ENCODE data around the gene CDK2.
"Not testable (repeated sequence)": the region's sequence is repeated elsewhere in the genome, so short reads cannot be mapped to it uniquely, and the experiment has no call there.

The CDK2 gene

GRCh38 chr12:55966408-55967281, at the start of gene CDK2:
Gene CDK2 (plus strand): TSS chr12:55966830. CDS start chr12:55967009, 179 bp downstream.
- DNase-seq: peak; percentile 93 to 98

- DNase-seq: not testable (repeated sequence)
Measured at GRCh38 chr12:55919032-55919431, 47.6 kb upstream of the CDK2 start.

DNA sequence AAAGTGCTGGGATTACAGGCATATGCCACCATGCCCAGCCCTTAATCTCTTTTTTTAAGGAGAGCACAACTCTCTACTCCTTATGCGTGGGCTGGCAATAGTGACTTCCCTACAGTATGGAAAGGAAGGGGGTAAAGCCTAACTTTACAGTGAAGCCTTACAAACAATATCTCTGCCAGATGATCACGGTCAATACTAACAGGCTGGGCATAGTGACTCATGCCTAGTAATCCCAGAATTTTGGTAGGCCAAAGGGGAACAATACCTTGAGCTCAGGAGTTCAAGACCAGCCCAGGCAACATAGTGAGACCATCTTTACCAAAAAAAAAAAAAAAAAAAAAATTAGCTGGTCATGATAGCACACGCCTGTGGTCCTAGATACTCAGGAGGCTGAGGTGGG, 44.5 kb upstream of the CDK2 start:
- DNase-seq: no peak

GRCh38 chr12:55923648-55924047, 43.0 kb upstream of the CDK2 start:
- DNase-seq: not testable (repeated sequence)

DNA sequence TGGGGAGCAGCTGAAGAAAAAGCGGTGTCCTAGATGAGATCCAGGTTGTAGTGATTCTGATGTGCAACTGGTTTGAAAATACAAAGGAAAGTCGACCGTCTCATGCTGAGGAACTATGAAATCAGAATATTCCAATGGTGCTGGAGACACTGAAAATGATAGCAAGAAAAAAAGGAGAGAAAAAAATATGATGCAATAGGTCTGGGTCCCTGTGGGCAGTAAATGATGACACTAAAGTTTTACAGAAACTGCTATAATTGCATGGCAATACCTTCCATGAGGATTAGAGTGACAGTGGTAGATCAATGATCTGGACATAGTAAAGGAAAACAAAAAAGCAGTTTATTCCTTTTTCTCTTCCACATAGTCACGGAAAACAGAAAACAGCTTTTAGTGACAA, 41.3 kb upstream of the CDK2 start:
- no peak for DNase-seq

DNA sequence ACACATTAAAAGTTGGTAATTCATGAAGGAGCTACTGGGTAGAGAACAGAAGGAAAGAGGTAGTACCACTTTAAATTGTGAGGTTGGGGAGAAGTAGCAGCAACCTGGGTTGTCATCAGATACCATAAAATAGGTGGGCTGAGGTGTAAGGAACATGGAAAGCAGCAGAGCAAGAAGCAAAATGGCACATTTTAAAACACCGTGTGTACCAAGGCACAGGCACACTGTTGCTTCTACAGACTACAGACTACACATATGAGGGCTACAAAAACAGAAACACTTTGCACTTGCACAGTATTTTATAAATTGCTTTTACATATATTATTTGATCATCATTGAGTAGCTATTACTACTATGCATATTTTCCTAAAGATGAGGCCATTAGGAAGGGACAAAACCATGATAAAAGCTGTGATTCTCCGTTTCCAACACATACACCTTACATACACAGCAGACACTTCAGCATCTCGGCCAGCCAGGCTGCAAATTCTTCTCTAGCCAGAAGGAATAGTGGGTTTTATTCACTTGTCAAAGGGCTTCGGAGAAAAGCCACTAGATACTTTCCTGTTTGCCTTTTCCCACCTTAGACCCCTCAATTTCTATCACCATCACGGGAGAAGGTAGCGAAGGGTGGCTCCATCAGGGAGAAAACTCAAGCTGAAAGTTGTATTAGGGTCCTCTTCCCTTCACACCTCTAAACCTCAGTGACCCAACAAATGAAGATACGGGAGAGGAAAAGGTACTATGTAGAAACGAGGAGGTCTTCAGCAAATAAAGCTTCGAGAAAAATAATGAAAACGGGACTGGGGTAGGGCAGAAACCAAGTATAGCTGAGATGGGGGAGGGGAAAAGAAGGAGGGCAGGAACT, 40.5 kb upstream of the CDK2 start:
- no peak for DNase-seq

DNA sequence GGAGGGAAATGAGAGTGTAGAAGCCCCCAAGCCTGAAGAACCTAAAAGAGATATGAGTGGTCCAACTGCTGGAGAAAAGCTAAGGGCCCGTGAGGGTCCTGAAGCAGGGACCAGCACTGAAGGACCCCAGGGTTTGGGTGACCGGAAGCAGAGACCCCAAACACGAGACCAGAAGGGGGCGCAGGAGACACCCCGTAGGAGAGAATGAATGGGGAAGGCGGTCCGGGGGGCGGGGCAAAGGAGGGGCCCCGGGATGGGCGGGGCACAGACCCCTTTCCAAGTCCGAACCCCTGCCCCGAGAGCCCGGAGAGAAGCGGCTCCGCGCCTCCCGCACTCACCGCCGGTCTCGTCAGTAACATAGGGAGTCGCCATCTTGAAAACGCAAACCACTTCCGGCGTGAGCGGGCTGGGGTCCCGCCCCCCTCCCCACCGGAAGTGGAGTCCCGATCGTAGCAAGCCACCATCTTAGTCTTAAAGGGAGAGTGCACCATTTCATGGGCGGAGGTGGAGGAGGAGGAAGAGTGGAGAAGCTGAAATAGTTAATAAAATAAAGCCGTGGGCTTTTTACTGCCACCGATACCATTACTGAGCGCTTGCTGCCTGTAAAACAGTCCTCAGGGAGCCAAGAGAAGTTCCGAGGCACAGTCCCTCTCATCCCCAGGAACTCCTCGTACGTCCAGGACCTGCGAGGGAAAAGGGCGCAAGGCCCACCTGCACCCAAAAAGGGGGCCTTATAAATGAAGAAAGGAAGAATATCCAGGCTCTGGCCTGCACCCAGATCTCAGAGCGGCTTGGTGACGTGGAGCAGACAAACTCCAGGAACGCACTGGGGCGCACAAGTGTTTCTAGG, 39.7 kb upstream of the CDK2 start:
- peak; percentile 92 for DNase-seq

DNA sequence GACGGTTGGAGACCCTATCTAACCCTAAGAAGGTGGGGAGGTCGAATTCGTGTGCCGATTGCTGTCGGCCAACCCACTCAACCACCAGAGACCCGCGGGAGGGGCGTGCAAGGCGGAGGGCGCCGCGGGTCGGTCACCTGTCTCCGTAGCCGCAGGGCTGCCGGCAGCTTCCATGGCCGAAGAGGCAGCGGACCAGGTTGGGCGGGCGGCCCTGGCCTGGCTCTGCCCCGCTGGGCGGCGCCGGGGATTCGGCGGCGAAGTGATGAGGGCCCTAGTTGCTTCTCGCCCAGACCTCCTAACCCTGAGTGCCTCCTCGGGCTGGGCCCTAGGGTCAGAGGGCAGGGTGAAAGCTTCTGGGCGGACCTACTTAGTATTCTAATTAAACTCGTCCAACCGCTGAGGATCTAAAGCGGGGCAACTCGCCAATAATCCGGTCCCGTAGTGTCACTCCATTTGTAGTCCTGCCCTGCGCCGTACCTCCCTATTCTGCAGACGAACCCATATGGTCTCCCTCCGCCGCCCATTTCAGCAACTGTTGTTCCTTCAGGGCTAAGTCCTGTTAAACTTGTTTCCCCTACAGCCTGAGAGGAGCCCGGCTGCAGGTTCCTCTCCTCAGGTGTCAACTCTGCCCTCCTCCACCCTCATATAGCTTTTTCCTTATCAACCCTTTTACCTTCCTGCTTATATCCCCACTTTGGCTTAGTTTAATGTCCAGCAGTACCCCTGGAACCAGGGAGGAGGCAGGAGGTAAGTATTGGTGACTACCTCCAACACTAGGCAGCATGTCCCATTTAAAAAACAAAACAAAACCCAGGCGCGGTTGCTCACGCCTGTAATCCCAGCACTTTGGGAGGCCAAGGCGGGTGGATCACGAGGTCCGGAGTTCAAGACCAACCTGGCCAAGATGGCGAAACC, 38.8 kb upstream of the CDK2 start, which contains the start of gene PYM1:
Gene PYM1, minus strand, starts transcription at position 307 of the 915 bp plus-strand sequence. Its CDS starts 133 bp downstream, at position 174.
- peak; percentile 73 to 74 for DNase-seq

GRCh38 chr12:55929306-55929791, 37.3 kb upstream of the CDK2 start:
- peak; percentile 82 to 83 for DNase-seq

DNA sequence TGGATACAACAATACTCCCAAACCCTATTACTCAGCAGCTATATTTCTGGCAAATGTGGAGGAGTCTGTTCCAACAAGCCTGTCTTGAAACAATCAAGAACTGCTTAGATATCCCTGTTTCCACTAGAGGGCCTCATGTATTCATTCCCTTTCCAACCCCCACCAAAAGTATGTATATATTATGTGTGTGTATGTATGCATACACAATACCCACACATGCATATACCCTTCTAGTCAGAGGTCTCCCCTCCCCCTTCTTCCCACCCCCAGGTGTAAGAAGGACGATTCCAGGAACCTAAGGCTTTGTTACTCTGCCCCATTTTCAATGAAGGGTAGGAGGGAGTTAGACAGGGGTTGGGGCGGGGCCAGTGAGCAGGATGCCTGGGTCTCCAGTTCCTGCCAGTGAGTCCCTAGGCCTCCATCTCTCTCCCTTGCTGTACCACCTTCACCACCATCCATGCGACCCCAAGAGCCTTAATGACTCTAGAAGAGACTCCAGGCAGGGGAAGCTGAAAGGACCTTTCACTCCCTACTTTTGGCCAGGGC, 35.8 kb upstream of the CDK2 start, which contains the start of gene DGKA:
Gene DGKA, plus strand, starts transcription at position 392 of the 546 bp plus-strand sequence. CDS start 5,342 bp downstream, outside the sequence.
- peak; percentile 82 to 85 for DNase-seq

GRCh38 chr12:55931317-55931779, 35.3 kb upstream of the CDK2 start:
- DNase-seq: no peak

DNA sequence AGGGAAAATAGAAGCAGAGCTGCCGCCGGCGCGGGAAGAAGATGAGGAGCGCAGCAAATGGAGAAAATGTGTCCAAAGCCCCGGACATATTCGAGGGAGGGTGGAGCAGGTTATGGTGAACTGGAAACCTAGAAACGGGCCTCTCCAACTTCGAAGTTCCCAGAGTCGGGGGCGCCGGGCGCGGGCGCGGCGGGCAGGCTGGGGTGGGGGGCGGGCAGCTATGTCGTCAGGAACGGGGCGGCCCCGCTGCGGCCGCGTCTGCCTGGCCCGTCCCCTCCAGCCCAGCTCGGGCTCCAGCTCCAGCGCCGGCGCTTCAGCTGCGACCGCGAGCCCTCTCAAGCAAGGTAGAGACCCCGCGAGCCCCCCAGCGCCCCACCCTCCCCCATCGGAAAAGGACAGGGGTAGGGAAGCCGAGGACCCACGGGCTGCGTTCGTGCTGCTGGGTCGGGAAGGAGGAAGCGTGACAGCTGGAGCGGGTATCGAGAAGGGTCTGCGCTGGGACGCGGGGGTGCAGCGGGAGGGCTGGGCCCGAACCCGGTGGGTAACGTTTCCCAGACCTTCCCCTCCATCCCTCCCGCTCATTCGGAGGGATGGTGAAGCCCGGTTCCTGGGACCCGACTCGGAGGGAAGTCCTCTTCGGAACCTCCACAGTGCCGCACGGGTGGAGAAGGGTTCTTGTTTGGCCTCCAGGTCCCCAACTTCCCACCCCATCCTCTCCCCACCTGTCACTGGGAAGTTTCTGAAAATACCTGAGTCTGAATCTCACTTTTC, 34.7 kb upstream of the CDK2 start:
- DNase-seq: peak; percentile 41 to 51

DNA sequence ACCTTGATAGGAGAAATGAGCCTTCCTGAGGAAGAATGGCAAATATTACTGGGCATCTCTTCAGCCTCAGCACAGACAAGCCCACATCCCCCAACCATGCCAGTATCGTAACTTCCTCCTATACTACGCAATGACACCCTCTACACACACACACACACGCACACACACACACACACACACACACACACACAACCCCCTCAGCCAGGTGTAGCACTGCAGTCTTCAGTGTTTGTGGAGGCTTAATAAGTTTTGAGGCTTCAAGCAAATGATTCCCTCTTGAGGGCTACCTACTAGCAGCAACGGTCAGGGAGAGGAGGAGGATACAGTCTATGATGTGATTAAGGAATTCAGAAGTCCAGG, 34.1 kb upstream of the CDK2 start:
- DNase-seq: peak; percentile 51 to 57

DNA sequence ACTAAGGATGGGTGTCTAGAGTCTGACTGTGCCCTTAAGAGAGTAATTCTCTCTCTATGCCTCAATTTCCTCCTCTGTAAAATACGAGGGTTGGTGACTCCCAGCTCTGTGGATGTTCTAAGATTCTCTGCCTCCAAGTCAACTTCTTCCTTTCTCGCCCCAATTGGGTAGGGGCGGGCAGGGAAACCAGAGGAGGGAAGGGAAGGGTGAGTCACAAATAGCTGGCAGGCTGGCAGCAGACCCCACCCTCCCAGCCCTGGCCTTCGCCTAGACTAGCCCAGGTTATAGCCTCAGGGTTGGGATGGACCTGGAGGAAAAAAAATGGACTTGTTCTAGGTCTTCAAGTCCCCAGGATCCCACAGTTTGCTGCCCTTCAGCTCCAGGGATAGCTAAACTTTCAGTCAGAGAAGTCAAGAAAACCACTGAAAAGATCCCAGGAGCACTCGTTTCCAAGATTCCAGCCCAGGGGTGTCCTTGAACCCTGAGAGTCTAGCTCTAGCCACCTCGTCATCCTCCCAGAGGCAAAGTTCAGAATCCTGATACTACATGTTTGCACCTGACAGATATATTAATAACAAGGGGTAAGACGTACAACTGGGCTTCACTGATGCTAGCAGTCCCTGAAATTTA, 33.3 kb upstream of the CDK2 start:
- no peak for DNase-seq

GRCh38 chr12:55933799-55934742, 32.6 kb upstream of the CDK2 start:
- DNase-seq: no peak

- no peak for DNase-seq
Measured at GRCh38 chr12:55934773-55935172, 31.9 kb upstream of the CDK2 start.

DNA sequence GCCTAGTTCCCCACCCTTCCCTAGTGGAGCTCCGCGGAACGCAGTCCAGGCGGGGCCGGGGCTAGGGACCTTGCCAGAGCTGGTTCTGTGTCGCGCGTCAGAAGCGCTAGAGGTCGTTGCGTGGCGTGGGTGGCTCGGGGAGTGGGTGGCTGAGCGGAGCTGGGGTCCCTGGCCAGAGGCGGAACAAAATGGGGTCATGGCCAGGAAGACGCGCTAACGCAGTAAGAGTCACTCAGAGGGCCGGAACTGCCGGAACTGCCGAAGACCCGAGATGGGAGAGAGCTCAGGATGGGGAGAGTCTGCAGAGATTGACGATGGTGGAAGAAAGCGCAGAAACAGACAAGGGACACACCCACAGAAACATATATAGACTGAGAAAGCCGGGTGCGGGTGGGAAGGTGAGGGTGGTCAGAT, 30.9 kb upstream of the CDK2 start:
- peak; percentile 52 to 54 for DNase-seq

- DNase-seq: no peak
Measured at GRCh38 chr12:55937981-55938380, 28.6 kb upstream of the CDK2 start.

All from stimulated activated CD4-positive, alpha-beta T cell treated with anti-CD3 and anti-CD28 coated beads, Interleukin-2, amount 100 ng/mL, for 24 hours (primary cell).